GM12872 (cell line): ENCODE results near the gene NPAS4.

ENCODE experiments used
- TF ChIP-seq, protein P1 (sequence below): IDR thresholded peaks from 3 replicates; pipeline ENCODE4 v1.5.1; 2011; ENCODE audit warnings: low read depth, mild to moderate bottlenecking, low read length, moderate library complexity; ENCODE audit not compliant: insufficient read depth

Gene NPAS4

DNA sequence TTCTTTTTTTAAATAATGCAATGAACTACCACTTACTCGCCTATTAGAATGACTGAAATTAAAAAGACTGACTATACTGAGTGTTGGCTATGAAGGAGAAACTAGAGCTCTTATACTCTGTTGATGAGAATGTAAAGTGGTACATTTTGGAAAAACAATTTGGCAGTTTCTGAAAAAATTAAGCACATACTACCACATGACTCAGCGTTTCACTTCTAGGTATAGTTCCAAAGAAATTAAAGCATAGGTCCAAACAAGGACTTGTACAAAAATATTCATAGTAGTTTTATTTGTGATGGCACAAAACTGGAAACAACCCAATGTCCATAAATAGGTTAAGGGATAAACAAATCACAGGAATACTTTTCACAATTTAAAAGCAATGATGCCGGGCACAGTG is 26.9 kb upstream of the NPAS4 start:
- TF ChIP-seq, protein P1, sequence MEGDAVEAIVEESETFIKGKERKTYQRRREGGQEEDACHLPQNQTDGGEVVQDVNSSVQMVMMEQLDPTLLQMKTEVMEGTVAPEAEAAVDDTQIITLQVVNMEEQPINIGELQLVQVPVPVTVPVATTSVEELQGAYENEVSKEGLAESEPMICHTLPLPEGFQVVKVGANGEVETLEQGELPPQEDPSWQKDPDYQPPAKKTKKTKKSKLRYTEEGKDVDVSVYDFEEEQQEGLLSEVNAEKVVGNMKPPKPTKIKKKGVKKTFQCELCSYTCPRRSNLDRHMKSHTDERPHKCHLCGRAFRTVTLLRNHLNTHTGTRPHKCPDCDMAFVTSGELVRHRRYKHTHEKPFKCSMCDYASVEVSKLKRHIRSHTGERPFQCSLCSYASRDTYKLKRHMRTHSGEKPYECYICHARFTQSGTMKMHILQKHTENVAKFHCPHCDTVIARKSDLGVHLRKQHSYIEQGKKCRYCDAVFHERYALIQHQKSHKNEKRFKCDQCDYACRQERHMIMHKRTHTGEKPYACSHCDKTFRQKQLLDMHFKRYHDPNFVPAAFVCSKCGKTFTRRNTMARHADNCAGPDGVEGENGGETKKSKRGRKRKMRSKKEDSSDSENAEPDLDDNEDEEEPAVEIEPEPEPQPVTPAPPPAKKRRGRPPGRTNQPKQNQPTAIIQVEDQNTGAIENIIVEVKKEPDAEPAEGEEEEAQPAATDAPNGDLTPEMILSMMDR, result no peak

DNA sequence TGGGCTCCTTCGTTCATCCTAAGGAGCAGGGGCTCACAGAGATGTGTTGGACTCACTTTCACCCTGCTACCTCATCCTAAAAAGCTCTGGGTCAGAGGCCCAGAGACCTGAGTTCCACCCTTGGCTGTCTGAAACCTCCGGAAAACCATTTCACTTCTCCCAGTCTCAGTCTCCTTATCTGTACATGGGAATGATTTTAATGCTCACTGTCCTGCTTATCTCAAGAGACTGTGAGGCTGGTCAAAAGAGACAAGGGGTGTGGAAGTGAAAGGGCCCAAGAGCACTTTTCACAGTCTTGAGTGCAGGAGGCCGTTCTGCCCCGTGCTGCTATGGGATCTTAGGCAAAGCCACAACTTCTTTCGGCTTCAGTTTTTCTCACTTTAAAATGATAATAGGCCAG is 13.2 kb upstream of the NPAS4 start:
- TF ChIP-seq, protein P1, result no peak

DNA sequence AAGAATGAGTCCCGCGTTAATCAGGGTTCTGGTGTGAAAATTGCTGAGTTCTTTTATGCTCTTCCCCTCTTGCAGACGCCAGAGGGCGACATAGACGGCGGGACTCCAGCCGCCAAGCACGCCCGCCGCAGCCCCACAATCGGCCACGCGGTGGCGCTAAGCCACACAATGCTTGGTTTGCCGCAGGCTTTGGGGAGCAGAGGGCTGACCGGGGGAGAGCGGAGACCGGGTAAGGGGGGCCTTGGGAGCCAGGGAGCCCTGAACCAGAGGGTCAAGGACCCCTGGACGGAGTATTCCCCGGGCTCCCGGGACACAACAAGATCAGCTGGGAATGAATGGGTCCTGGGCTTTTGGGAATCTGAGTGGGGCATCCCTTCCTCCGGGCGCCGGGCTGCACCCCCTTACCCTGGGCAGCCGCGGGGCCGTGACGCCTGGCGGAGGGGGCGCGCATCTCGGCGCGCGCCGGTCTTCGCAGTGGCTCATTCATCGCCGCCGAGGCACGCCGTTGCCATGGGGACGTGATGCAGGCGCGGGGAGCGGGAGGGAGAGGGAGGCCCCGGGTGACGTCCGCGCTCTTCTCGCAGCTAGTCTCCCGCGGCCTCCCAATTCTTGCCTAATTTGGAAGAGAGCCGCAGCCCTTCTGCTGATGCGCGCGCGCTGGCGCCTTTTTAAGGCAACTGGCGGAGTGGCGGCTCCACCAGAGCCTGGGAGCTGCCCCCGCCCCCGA is 12.2 kb upstream of the NPAS4 start:
- TF ChIP-seq, protein P1, result peak; percentile 97

DNA sequence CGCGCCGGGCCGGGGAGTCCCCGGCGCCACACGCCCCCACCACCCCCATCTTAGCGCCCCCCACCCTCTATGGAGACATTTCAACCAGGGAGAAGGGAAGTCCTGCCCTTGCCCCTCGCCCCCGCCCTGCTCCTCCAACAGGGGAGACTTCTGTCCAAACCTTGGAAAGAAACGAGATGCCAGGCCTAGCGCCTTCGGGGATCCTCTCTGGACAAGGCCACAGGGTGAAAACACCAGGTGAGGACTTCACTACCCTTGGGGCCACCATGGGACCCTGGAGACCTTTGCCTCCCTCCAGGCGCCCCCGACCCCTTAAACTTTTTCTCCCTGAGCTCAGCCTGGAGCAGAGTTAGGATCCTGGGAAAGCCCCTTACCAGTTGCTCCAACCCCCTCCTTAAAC is 11.6 kb upstream of the NPAS4 start:
- TF ChIP-seq, protein P1, result no peak

DNA sequence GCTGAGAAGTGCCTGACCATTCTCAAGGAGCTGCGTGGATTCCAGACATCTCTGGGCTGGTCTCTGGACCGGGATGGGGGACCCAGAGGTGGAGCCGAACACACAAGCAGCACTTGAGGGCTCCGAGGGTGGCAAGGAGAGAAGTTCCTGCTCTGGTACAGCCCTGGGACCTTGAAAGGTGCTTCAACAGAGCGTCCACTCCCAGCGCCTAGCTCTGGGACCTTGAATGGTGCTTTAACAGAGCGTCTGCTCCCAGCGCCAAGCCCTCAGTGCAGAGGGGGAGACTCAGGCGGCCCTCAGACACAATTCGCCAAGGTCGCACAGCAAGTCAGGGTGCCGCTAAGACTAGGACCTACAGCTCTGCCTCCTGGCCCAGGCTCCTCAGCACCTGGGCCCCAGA is 10.6 kb upstream of the NPAS4 start:
- TF ChIP-seq, protein P1, result no peak

DNA sequence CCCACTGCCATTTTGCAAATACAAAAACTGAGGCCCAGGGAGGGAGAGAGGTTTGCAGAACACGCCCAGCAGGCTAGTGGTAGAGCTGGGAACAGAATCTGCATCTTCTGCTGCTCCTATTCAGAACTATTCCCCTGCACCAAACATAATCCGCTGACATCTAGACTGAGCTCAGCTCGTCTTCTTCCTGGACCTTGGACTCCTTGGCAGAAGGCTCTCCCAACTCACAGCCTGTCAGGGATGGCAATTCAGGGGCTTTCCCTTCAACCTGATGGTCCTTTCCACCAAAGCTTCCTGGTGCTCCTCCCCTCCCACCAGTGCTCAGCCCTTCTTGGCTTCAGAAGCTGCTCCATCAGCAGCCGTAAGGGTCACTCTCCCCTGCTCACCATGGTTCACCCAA is 9.5 kb upstream of the NPAS4 start:
- TF ChIP-seq, protein P1, result no peak

DNA sequence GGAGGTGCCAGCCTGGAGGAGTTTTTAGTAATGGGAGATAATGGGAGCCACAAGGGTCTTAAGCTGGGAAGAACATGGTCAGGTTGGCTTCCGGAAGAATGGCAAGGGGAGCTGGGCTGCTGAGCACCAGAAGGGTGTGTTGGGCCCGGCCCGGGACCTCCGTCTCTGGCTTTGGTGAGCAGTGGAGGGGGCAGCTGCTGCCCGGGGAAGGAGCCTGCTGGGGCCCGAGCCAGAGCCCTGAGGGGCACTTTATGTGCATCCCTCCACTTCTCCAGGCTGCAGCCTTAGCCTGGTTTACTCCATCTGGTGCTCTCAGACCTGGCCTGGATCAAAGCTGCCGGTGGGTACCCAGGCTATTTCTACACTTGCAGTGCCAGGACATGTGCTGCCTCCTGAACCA is 8.7 kb upstream of the NPAS4 start:
- TF ChIP-seq, protein P1, result no peak
